Mesendoderm (in vitro differentiated cells): ENCODE measurements around the gene TTBK1.

ENCODE experiments used
- DNase-seq: peaks from one replicate; pipeline ENCODE4 v3.0.0; 2013
- H2AK5ac ChIP-seq: 2 replicates; pipeline ENCODE4 v1.6.1; 2013; ENCODE audit warnings: low read length, inconsistent platforms
- H2BK120ac ChIP-seq: 2 replicates; pipeline ENCODE4 v1.6.1; 2013; ENCODE audit warnings: low read depth, mild to moderate bottlenecking, low read length, moderate library complexity, mixed read lengths
- H2BK15ac ChIP-seq: replicated peaks from 2 replicates; pipeline ENCODE4 v1.6.1; 2013; ENCODE audit warnings: low read depth, mild to moderate bottlenecking, moderate library complexity
- H2BK5ac ChIP-seq: 2 replicates; pipeline ENCODE4 v1.6.1; 2013; ENCODE audit warnings: low read length, inconsistent platforms
- H3K18ac ChIP-seq: 2 replicates; pipeline ENCODE4 v1.6.1; 2013; ENCODE audit warnings: mild to moderate bottlenecking, low read length, mixed read lengths
- H3K23ac ChIP-seq: one replicate; pipeline ENCODE4 v1.6.1; 2013; ENCODE audit warnings: low read length
- H3K27ac ChIP-seq: 2 replicates; pipeline ENCODE4 v1.5.1; 2013; ENCODE audit warnings: low read depth, mild to moderate bottlenecking, inconsistent platforms, low read length, moderate library complexity
- H3K27me3 ChIP-seq: 2 replicates; pipeline ENCODE4 v1.6.1; 2013; ENCODE audit warnings: low read length, control low read depth, mild to moderate bottlenecking, inconsistent platforms; ENCODE audit not compliant: insufficient read depth, poor library complexity
- H3K36me3 ChIP-seq: 2 replicates; pipeline ENCODE4 v1.6.1; 2013; ENCODE audit warnings: low read length, inconsistent platforms; ENCODE audit not compliant: control insufficient read depth, insufficient read depth
- H3K4ac ChIP-seq: one replicate; pipeline ENCODE4 v1.6.1; 2013; ENCODE audit warnings: low read depth, mild to moderate bottlenecking, low read length, moderate library complexity
- H3K4me1 ChIP-seq: 2 replicates; pipeline ENCODE4 v1.6.1; 2013; ENCODE audit warnings: low read depth, low read length, inconsistent platforms; ENCODE audit not compliant: control insufficient read depth
- H3K4me2 ChIP-seq: 2 replicates; pipeline ENCODE4 v1.6.1; 2013; ENCODE audit warnings: low read length
- H3K4me3 ChIP-seq: 2 replicates; pipeline ENCODE4 v1.5.1; 2013; ENCODE audit warnings: mild to moderate bottlenecking, low read length
- H3K56ac ChIP-seq: one replicate; pipeline ENCODE4 v1.6.1; 2013; ENCODE audit warnings: low read length
- H3K79me1 ChIP-seq: 2 replicates; pipeline ENCODE4 v1.6.1; 2013; ENCODE audit warnings: low read length, inconsistent platforms
- H3K79me2 ChIP-seq: 2 replicates; pipeline ENCODE4 v1.6.1; 2013; ENCODE audit warnings: mild to moderate bottlenecking, low read length; ENCODE audit not compliant: control insufficient read depth, insufficient read depth
- H3K9ac ChIP-seq: 2 replicates; pipeline ENCODE4 v1.6.1; 2013; ENCODE audit warnings: low read length, inconsistent platforms
- H4K5ac ChIP-seq: one replicate; pipeline ENCODE4 v1.6.1; 2013; ENCODE audit warnings: low read length
- H4K8ac ChIP-seq: one replicate; pipeline ENCODE4 v1.6.1; 2013; ENCODE audit warnings: low read depth, mild to moderate bottlenecking, control low read depth, low read length, moderate library complexity
- WGBS: extraction: QIAGEN DNeasy Blood & Tissue Kit; methylation state at CpG from one replicate; pipeline ENCODE4 v1.1.7; 2013; ENCODE audit warnings: low lambda C conversion rate, missing lambda C conversion rate; ENCODE audit not compliant: insufficient coverage; ENCODE audit errors: extremely low coverage; 5-methylcytosine and 5-hydroxymethylcytosine counted together

Gene TTBK1

DNA sequence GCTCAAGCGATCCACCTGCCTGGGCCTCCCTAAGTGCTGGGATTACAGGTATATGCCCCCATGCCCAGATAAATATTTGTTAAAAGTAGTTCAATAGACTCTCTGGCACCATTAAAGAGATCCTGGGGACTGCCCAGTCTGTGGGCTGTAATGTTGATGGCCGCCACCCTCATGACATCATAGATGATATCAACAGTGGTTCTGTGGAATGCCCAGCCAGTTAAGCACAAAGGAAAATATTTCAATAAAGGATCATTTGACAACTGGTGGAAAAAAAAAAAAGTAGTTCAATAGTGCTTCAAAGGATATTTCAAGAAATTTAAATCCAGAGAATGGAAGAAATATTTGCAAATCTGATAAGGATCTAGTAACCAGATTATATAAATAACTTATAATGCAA, 66.9 kb downstream of the TTBK1 start:
- Histone ChIP-seq H2AK5ac (no peak overlapping the region), H4K8ac (no peak overlapping the region), H2BK120ac (no peak overlapping the region), H4K5ac (no peak overlapping the region), H3K4ac (no peak overlapping the region), H3K4me3 (no peak overlapping the region), H3K4me2 (no peak overlapping the region), H3K79me2 (no peaks in the 10 kb centered on the region), H3K36me3 (no peaks in the 10 kb centered on the region), H3K18ac (no peak overlapping the region), H3K9ac (no peak overlapping the region), H2BK5ac (no peak overlapping the region), H3K27me3 (no peaks in the 10 kb centered on the region), H3K4me1 (peaks cover 3% of the 10 kb centered on the region), H2BK15ac (no peak overlapping the region), H3K23ac (no peak overlapping the region), H3K27ac (no peak overlapping the region), H3K56ac (no peak overlapping the region), H3K79me1 (no peaks in the 10 kb centered on the region)
- no peak for DNase-seq
- WGBS, result no CpG with 5 or more reads among the region's 2 CpGs

DNA sequence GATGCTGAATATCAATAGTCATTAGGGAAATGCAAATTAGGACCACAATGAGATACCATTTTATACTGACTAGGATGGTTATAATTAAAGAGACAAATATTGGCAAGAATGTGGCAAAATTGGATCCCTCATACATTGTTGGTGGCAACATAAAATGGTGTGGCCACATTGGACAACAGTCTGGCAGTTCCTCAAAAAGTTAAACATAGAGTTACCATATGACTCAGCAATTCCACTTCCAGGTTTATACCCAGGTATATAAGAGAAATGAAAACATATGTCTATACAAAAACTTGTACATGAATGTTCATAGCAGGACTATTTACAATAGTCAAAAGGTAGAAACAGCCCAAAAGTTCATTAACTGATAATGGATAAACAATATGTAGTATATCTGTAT, 67.3 kb downstream of the TTBK1 start:
- no peak overlapping the region for H2BK120ac ChIP-seq
- H3K27ac ChIP-seq, result no peak overlapping the region
- no peak overlapping the region for H3K4ac ChIP-seq
- H3K79me2 ChIP-seq, result no peaks in the 10 kb centered on the region
- H4K8ac ChIP-seq, result no peak overlapping the region
- no peaks in the 10 kb centered on the region for H3K36me3 ChIP-seq
- H3K4me3 ChIP-seq, result no peak overlapping the region
- no peaks in the 10 kb centered on the region for H3K27me3 ChIP-seq
- H3K4me2 ChIP-seq, result no peak overlapping the region
- no peak overlapping the region for H2BK15ac ChIP-seq
- DNase-seq, result no peak
- H3K23ac ChIP-seq, result no peak overlapping the region
- no peaks in the 10 kb centered on the region for H3K79me1 ChIP-seq
- peaks cover 3% of the 10 kb centered on the region for H3K4me1 ChIP-seq
- H2AK5ac ChIP-seq, result no peak overlapping the region
- H3K56ac ChIP-seq, result no peak overlapping the region
- H2BK5ac ChIP-seq, result no peak overlapping the region
- no peak overlapping the region for H4K5ac ChIP-seq
- H3K9ac ChIP-seq, result no peak overlapping the region
- no peak overlapping the region for H3K18ac ChIP-seq

DNA sequence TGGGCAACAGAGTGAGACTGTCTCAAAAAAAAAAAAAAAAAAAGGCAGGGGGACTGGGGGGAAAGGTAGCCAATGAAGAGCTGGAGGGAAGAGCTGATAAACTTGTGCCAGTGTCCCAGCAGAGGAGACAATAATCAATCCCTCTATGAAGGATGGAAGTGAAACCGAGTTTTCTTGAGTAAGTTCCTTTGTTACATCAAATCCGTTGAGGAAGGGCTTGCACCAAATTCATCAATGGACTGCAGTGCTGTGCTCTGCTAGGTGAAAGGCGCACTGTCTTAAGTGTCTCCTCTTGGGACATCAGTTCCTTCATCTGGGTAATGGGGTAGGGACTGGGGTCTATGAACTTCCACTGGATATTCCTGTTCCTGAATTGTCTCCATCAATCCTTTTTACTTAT, 68.4 kb downstream of the TTBK1 start:
- H3K27me3 ChIP-seq, result no peaks in the 10 kb centered on the region
- H3K4ac ChIP-seq, result no peak overlapping the region
- H3K23ac ChIP-seq, result no peak overlapping the region
- H2BK120ac ChIP-seq, result no peak overlapping the region
- no peak overlapping the region for H4K8ac ChIP-seq
- no peak overlapping the region for H2BK15ac ChIP-seq
- no peak overlapping the region for H3K18ac ChIP-seq
- H2BK5ac ChIP-seq, result no peak overlapping the region
- no CpG with 5 or more reads among the region's 3 CpGs for WGBS
- no peak overlapping the region for H4K5ac ChIP-seq
- H3K36me3 ChIP-seq, result no peaks in the 10 kb centered on the region
- no peak overlapping the region for H3K4me2 ChIP-seq
- no peaks in the 10 kb centered on the region for H3K79me1 ChIP-seq
- H3K79me2 ChIP-seq, result no peaks in the 10 kb centered on the region
- DNase-seq, result no peak
- peaks cover 3% of the 10 kb centered on the region for H3K4me1 ChIP-seq
- H3K27ac ChIP-seq, result no peak overlapping the region
- H2AK5ac ChIP-seq, result no peak overlapping the region
- no peak overlapping the region for H3K9ac ChIP-seq
- H3K56ac ChIP-seq, result no peak overlapping the region
- no peak overlapping the region for H3K4me3 ChIP-seq

DNA sequence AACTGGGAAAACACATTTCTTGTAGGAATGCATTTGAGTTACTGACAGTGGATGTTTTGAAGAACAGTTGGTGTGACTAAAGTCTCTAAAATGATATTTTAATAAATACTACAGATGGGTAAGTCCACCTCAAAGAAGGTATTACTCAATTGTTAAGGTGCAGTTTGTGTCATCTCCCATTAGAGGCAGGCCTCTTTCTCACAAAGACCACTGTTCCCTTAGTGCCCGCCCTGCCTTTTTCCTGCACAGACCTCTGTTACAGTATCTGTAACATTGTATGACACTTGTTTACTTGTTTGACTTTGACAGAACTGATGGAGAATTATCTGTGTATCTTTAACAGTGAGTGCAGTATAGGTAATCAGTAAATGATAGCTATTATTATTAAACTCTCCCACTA, 70.5 kb downstream of the TTBK1 start:
- Histone ChIP-seq H3K36me3 (no peaks in the 10 kb centered on the region), H3K4me1 (peaks cover 3% of the 10 kb centered on the region), H3K27ac (no peak overlapping the region), H2BK5ac (no peak overlapping the region), H3K18ac (no peak overlapping the region), H3K79me2 (no peaks in the 10 kb centered on the region), H3K4me3 (no peak overlapping the region), H3K4me2 (no peak overlapping the region), H2BK120ac (no peak overlapping the region), H3K4ac (no peak overlapping the region), H2BK15ac (no peak overlapping the region), H3K56ac (no peak overlapping the region), H4K8ac (no peak overlapping the region), H4K5ac (no peak overlapping the region), H3K79me1 (no peaks in the 10 kb centered on the region), H3K23ac (no peak overlapping the region), H3K9ac (no peak overlapping the region), H3K27me3 (no peaks in the 10 kb centered on the region), H2AK5ac (no peak overlapping the region)
- no CpG with 5 or more reads among the region's 1 CpG for WGBS
- DNase-seq, result no peak

DNA sequence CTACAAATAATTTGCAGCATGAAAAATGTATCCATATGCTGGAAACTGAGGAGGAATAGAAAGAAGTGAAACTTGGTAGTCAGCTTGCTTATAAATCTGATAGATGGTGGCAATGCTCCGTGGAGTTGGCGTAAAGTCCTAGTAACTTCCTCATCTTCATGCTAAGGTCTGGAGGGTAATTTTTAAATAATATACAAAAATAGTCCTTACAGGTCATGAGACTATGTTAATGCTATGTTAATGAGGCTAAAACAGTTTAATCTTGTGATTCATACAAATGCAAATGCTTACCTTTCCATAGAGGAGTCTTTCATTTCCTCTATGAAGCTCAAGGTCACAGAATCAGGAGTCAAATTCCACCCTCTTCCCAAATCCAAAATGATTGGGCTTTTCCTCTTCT, 74.7 kb downstream of the TTBK1 start:
- Histone ChIP-seq H3K4me2 (no peak overlapping the region), H3K27ac (no peak overlapping the region), H3K36me3 (no peaks in the 10 kb centered on the region), H3K18ac (no peak overlapping the region), H3K4me3 (no peak overlapping the region), H2AK5ac (no peak overlapping the region), H4K8ac (no peak overlapping the region), H2BK15ac (no peak overlapping the region), H3K23ac (no peak overlapping the region), H3K4ac (no peak overlapping the region), H3K27me3 (no peaks in the 10 kb centered on the region), H4K5ac (no peak overlapping the region), H3K56ac (no peak overlapping the region), H3K9ac (no peak overlapping the region), H2BK120ac (no peak overlapping the region), H3K4me1 (no peaks in the 10 kb centered on the region), H3K79me2 (no peaks in the 10 kb centered on the region), H2BK5ac (no peak overlapping the region), H3K79me1 (no peaks in the 10 kb centered on the region)
- no peak for DNase-seq
- WGBS, result no CpG with 5 or more reads among the region's 2 CpGs

DNA sequence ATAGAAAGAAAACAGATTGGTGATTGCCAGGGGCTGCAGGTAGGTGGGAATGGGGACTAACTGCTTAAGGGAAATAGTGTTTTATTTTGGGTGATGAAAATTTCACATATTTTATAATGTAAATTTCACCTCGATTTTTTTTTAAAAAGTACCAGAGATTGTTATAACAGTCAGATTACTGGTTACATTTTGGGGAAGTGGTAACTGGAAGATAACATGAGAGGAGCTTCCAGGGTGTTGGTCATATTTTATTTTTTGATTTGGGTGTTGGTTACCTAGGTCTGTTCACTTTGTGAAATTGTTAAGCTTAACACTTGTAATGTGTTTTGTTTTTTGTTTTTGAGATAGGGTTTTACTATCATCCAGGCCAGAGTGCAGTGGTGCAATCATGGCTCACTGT, 82.6 kb downstream of the TTBK1 start:
- no peak for DNase-seq
- no peaks in the 10 kb centered on the region for H3K4me1 ChIP-seq
- no peak overlapping the region for H3K4ac ChIP-seq
- no peaks in the 10 kb centered on the region for H3K79me2 ChIP-seq
- H2BK15ac ChIP-seq, result no peak overlapping the region
- no peak overlapping the region for H3K27ac ChIP-seq
- H4K5ac ChIP-seq, result no peak overlapping the region
- H2BK120ac ChIP-seq, result no peak overlapping the region
- H3K9ac ChIP-seq, result no peak overlapping the region
- no peak overlapping the region for H3K4me2 ChIP-seq
- H3K36me3 ChIP-seq, result no peaks in the 10 kb centered on the region
- no peaks in the 10 kb centered on the region for H3K27me3 ChIP-seq
- H4K8ac ChIP-seq, result no peak overlapping the region
- H3K23ac ChIP-seq, result no peak overlapping the region
- no peak overlapping the region for H2AK5ac ChIP-seq
- no peak overlapping the region for H3K56ac ChIP-seq
- H2BK5ac ChIP-seq, result no peak overlapping the region
- no peak overlapping the region for H3K18ac ChIP-seq
- H3K4me3 ChIP-seq, result no peak overlapping the region
- no CpG with 5 or more reads among the region's 1 CpG for WGBS
- H3K79me1 ChIP-seq, result no peaks in the 10 kb centered on the region
